AG04450 (cell line): ENCODE data around the gene CFAP251. TPM values are rescaled to one million over a fixed set of nuclear protein-coding genes. Genes with fewer than 3 reads are reported as not detected.

Experiments
- CTCF ChIA-PET: fragments of 300-600, 350-600 bp; formaldehyde crosslinking; extraction: SDS; loops from one replicate; lab custom pipeline; 2022; ENCODE audit warnings: antibody characterized with exemption, inconsistent platforms; lab: Charles Lee
- POLR2A ChIA-PET: fragments of 350-600 bp; formaldehyde crosslinking; extraction: SDS; loops from one replicate; lab custom pipeline; 2021; ENCODE audit warnings: antibody characterized with exemption, inconsistent platforms; lab: Yijun Ruan, JAX
- DNase-seq: peaks from one replicate; pipeline ENCODE4 v3.0.0-alpha.2; 2011; ENCODE audit warnings: low read depth, low spot score
- H3K27ac ChIP-seq: one replicate; pipeline ENCODE4 v1.5.1; 2012; ENCODE audit warnings: low read depth, low read length, control low read depth
- H3K27me3 ChIP-seq: one replicate; pipeline ENCODE4 v1.6.0; 2012; ENCODE audit warnings: low read length; ENCODE audit not compliant: control insufficient read depth, insufficient read depth
- H3K4me3 ChIP-seq: 2 replicates; pipeline ENCODE4 v1.5.1; 2011; ENCODE audit warnings: mild to moderate bottlenecking, low read depth, low read length, control low read depth
- H3K9me3 ChIP-seq: 2 replicates; pipeline ENCODE4 v1.5.1; 2012; ENCODE audit warnings: low read length; ENCODE audit not compliant: control insufficient read depth, insufficient read depth
- CTCF ChIP-seq: IDR thresholded peaks from 2 replicates; pipeline ENCODE4 v1.5.1; 2011; ENCODE audit warnings: low read depth, low read length, control low read depth, inconsistent platforms
- polyA plus RNA-seq: library from polyadenylated mRNA; depleted of rRNA; stranded (reverse); fragments of >200 nt; gene quantifications from 2 replicates; pipeline ENCODE4 v1.2.3, GENCODE V29; 2011

CFAP251 gene
- polyA plus RNA-seq, 1 experiment, result 16.1 TPM

GRCh38 chr12:122012184-122012583 is 93.8 kb downstream of the CFAP251 start:
- no peak overlapping the region for H3K4me3 ChIP-seq
- H3K27ac ChIP-seq, result no peak overlapping the region
- TF ChIP-seq CTCF, result no peak
- no peaks in the 10 kb centered on the region for H3K27me3 ChIP-seq
- POLR2A ChIA-PET, result no interaction called here
- H3K9me3 ChIP-seq, result no peaks in the 10 kb centered on the region; the same call in none of the 2 replicates
- no peak for DNase-seq
- CTCF ChIA-PET, result no interaction called here

GRCh38 chr12:122013136-122013535 is 94.7 kb downstream of the CFAP251 start:
- CTCF ChIA-PET, result no interaction called here
- Histone ChIP-seq H3K27ac (no peak overlapping the region), H3K9me3 (peaks cover under 1% of the 10 kb centered on the region), H3K4me3 (no peak overlapping the region), H3K27me3 (no peaks in the 10 kb centered on the region)
- TF ChIP-seq CTCF, result no peak
- POLR2A ChIA-PET, result no interaction called here
- no peak for DNase-seq

- ChIA-PET POLR2A (no interaction called here), CTCF (interaction anchor here (0.7 kb wide), 1 partner anchor 109 kb away, joined by 3 read pairs; no protein-coding TSS in a partner anchor)
- H3K27ac ChIP-seq, result no peak overlapping the region
- H3K4me3 ChIP-seq, result no peak overlapping the region
- no peaks in the 10 kb centered on the region for H3K27me3 ChIP-seq
- peaks cover 4% of the 10 kb centered on the region for H3K9me3 ChIP-seq
- no peak for DNase-seq
- TF ChIP-seq CTCF, result no peak
Measured at GRCh38 chr12:122013791-122014590, 95.6 kb downstream of the CFAP251 start.

GRCh38 chr12:122014781-122015180 is 96.4 kb downstream of the CFAP251 start:
- Histone ChIP-seq H3K9me3 (peaks cover 4% of the 10 kb centered on the region), H3K27ac (no peak overlapping the region), H3K27me3 (no peaks in the 10 kb centered on the region), H3K4me3 (no peak overlapping the region)
- POLR2A ChIA-PET, result no interaction called here
- CTCF ChIA-PET, result no interaction called here
- TF ChIP-seq CTCF, result no peak
- DNase-seq, result no peak

- H3K4me3 ChIP-seq, result no peak overlapping the region
- H3K27ac ChIP-seq, result no peak overlapping the region
- no peak for TF ChIP-seq CTCF
- peaks cover 4% of the 10 kb centered on the region for H3K9me3 ChIP-seq
- POLR2A ChIA-PET, result no interaction called here
- CTCF ChIA-PET, result no interaction called here
- H3K27me3 ChIP-seq, result no peaks in the 10 kb centered on the region
- DNase-seq, result no peak
Measured at GRCh38 chr12:122018457-122018856, 100.1 kb downstream of the CFAP251 start.
